ENCODE data around the gene ZMYND10. TPM values are rescaled to one million over a fixed set of nuclear protein-coding genes. Genes with fewer than 3 reads are reported as not detected.

Gene ZMYND10
- total and polyA plus RNA-seq, 9 of the 15 experiments (the other 6 are each of a cell fraction or from before 2014, with no cell fraction given): 0.20 to 2.8 (median 0.70) TPM

DNA sequence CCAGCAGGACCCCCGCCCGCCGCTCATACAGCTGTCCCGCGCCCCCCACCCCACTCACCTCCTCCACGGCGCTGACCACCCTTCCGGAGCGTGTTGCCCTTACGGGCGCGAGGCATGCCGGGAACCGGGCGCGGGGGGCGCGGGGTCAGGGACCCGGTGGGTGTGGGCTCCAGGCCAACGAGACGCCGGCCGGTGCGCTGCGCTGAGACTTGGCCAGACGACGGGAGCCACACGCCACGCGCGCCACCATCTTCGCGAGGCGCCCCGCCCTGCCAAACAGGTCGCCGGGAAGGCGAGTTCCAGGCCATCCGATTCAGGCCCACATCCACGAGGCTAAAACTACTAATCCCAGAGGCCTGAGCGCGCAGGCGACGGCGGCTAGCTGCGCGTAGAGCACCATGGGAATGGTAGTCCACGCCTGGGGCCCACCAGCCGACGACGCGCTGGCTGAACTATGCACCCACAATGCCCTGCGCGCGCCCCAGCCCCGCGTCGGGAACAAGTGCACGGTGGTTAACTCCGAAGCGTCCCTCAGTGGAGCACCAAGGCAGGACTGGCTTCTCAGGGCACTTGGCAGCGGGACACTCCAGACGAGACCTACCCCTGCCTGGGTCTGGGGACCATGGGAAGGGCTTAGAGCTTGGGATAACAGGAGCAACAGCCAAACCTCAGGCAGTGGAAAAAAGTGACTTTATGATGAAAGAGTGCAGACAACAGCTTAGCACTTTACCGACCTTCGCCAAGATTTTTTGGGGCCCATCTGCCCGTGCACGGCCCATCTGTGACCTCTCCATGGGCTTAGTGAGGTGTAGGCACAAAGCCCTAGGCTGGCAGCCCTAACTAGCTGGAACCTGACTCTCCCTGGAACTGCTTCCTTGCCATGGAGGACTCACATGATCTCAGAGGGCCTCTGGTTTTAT is 53.1 kb downstream of the ZMYND10 start, which contains the start of gene IFRD2:
Gene IFRD2 (minus strand): TSS at position 271 of the 920 bp plus-strand sequence. CDS start 155 bp downstream, at position 116.
- Histone ChIP-seq H3K4me1 (replicated peaks in 1 of 2; ENCODE audit: control insufficient read depth in 2 of 2, insufficient read depth in 2 of 2, low read length in 2 of 2) (peaks cover 8 to 66% of the 10 kb centered on the region in 2 experiments; a peak in 3 of 5 replicates), H3K27me3 (ENCODE audit: control insufficient read depth in 2 of 2, insufficient read depth in 2 of 2, low read length in 2 of 2) (no peaks in the 10 kb centered on the region), H3K27ac (ENCODE audit: extremely low read depth, low read depth, low read length) (peak within 1 kb of the TSS; percentile 96), H3K9me1 (ENCODE audit: control insufficient read depth, insufficient read depth, low read length) (no peaks in the 10 kb centered on the region), H3K79me2 (ENCODE audit: control insufficient read depth, insufficient read depth, low read length) (peaks cover 33% of the 10 kb centered on the region), H3K9ac (ENCODE audit: insufficient read depth in 1 of 2, low read depth in 2 of 2, low read length in 2 of 2) (peak within 1 kb of the TSS; percentile 95 to 100), H3K9me3 (replicated peaks; ENCODE audit: control insufficient read depth, insufficient read depth, low read depth, low read length) (no peaks in the 10 kb centered on the region), H3K36me3 (ENCODE audit: control insufficient read depth, insufficient read depth, low read length) (peaks cover 41% of the 10 kb centered on the region; the same call in 2 of the 3 replicates), H2AFZ (ENCODE audit: low read depth, low read length) (peak within 1 kb of the TSS; percentile 70), H3K4me2 (ENCODE audit: insufficient read depth, low read length) (peak within 1 kb of the TSS; percentile 91), H4K20me1 (replicated peaks; ENCODE audit: control insufficient read depth, insufficient read depth, low read length) (no peaks in the 10 kb centered on the region), H3K4me3 (peak within 1 kb of the TSS; percentile 79)
- FAIRE-seq (peak; percentile 96), ATAC-seq (peak; percentile 99), DNase-seq (ENCODE audit: extremely low read depth in 1 of 4, low spot score in 3 of 4) (peak; percentile 75 to 96 (median 80))
- CTCF ChIA-PET (ENCODE audit: low intra/inter-chr PET ratio): no interaction called here
- POLR2A ChIA-PET: interaction anchor here (0.7 to 2.4 kb wide), 8 partner anchors 8 to 654 kb away, joined by 3 to 8 read pairs (median 4); no protein-coding TSS in a partner anchor
- 2% methylated on average over 29 of the region's 67 CpGs for WGBS (ENCODE audit: insufficient coverage, low coverage, missing lambda C conversion rate)
- intact Hi-C loops (cut with micrococcal nuclease): no loop called here
- in situ Hi-C loops (cut with MboI): no loop called here
- BruUV-seq (replicated peaks): TSS peak; percentile 91
- TF ChIP-seq CBFB (CRISPR knock-in tag; IDR thresholded peaks at IDR 0.05): no peak
- TF ChIP-seq GTF2B (IDR thresholded peaks at IDR 0.05; ENCODE audit: extremely low read depth, insufficient read length): no peak
- TF ChIP-seq SP2 (IDR thresholded peaks at IDR 0.05; ENCODE audit: extremely low read depth, low read depth, low read length, poor library complexity, severe bottlenecking): no peak
- TF ChIP-seq ZNF140 (CRISPR knock-in tag; IDR thresholded peaks at IDR 0.05): no peak
- TF ChIP-seq TEAD4 (IDR thresholded peaks at IDR 0.05; ENCODE audit: low read length): no peak
- peak; percentile 78; the same call in 1 of the 2 replicates for TF ChIP-seq TEAD4 (CRISPR knock-in tag; IDR thresholded peaks at IDR 0.05; ENCODE audit: borderline replicate concordance)
- TF ChIP-seq KAT7 (CRISPR knock-in tag; IDR thresholded peaks at IDR 0.05; ENCODE audit: borderline replicate concordance): peak; percentile 73; the same call in 1 of the 2 replicates
- no peak for TF ChIP-seq POLR3G (IDR thresholded peaks at IDR 0.05; ENCODE audit: extremely low read depth, insufficient read length, insufficient replicate concordance)
- TF ChIP-seq ZBTB26 (CRISPR knock-in tag; IDR thresholded peaks at IDR 0.05): peak; percentile 19; the same call in 1 of the 2 replicates
- TF ChIP-seq, protein P1, sequence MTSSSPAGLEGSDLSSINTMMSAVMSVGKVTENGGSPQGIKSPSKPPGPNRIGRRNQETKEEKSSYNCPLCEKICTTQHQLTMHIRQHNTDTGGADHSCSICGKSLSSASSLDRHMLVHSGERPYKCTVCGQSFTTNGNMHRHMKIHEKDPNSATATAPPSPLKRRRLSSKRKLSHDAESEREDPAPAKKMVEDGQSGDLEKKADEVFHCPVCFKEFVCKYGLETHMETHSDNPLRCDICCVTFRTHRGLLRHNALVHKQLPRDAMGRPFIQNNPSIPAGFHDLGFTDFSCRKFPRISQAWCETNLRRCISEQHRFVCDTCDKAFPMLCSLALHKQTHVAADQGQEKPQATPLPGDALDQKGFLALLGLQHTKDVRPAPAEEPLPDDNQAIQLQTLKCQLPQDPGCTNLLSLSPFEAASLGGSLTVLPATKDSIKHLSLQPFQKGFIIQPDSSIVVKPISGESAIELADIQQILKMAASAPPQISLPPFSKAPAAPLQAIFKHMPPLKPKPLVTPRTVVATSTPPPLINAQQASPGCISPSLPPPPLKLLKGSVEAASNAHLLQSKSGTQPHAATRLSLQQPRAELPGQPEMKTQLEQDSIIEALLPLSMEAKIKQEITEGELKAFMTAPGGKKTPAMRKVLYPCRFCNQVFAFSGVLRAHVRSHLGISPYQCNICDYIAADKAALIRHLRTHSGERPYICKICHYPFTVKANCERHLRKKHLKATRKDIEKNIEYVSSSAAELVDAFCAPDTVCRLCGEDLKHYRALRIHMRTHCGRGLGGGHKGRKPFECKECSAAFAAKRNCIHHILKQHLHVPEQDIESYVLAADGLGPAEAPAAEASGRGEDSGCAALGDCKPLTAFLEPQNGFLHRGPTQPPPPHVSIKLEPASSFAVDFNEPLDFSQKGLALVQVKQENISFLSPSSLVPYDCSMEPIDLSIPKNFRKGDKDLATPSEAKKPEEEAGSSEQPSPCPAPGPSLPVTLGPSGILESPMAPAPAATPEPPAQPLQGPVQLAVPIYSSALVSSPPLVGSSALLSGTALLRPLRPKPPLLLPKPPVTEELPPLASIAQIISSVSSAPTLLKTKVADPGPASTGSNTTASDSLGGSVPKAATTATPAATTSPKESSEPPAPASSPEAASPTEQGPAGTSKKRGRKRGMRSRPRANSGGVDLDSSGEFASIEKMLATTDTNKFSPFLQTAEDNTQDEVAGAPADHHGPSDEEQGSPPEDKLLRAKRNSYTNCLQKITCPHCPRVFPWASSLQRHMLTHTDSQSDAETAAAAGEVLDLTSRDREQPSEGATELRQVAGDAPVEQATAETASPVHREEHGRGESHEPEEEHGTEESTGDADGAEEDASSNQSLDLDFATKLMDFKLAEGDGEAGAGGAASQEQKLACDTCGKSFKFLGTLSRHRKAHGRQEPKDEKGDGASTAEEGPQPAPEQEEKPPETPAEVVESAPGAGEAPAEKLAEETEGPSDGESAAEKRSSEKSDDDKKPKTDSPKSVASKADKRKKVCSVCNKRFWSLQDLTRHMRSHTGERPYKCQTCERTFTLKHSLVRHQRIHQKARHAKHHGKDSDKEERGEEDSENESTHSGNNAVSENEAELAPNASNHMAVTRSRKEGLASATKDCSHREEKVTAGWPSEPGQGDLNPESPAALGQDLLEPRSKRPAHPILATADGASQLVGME (CRISPR knock-in tag; IDR thresholded peaks at IDR 0.05): no peak
- TF ChIP-seq, protein P2, sequence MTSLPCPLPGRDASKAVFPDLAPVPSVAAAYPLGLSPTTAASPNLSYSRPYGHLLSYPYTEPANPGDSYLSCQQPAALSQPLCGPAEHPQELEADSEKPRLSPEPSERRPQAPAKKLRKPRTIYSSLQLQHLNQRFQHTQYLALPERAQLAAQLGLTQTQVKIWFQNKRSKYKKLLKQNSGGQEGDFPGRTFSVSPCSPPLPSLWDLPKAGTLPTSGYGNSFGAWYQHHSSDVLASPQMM (CRISPR knock-in tag; IDR thresholded peaks at IDR 0.05): no peak

Measured in K562 (cell line).